GM19193 (cell line): ENCODE data around the gene CCL8.

Source experiments
- POLR2A ChIP-seq: IDR thresholded peaks from 4 replicates; pipeline ENCODE4 v1.6.1; 2011; ENCODE audit not compliant: insufficient read depth, insufficient read length; ENCODE audit errors: extremely low read depth

CCL8 gene

GRCh38 chr17:34370997-34371395 lies 51.8 kb downstream of the CCL8 start:
- TF ChIP-seq POLR2A: no peak
